GM12865 (cell line): ENCODE measurements around the gene SNX32.

Experiments
- DNase-seq: peaks from one replicate; pipeline ENCODE4 v3.0.0; 2010; ENCODE audit warnings: low read depth
- H3K4me3 ChIP-seq: 2 replicates; pipeline ENCODE4 v1.5.1; 2011; ENCODE audit warnings: mild to moderate bottlenecking, low read depth, low read length, control low read depth
- TF ChIP-seq, protein P1 (sequence below): IDR thresholded peaks from 2 replicates; pipeline ENCODE4 v1.5.1; 2011; ENCODE audit warnings: low read length, control low read depth, low read depth, inconsistent platforms; ENCODE audit not compliant: insufficient read depth; ENCODE audit errors: missing control alignments

The SNX32 gene

DNA sequence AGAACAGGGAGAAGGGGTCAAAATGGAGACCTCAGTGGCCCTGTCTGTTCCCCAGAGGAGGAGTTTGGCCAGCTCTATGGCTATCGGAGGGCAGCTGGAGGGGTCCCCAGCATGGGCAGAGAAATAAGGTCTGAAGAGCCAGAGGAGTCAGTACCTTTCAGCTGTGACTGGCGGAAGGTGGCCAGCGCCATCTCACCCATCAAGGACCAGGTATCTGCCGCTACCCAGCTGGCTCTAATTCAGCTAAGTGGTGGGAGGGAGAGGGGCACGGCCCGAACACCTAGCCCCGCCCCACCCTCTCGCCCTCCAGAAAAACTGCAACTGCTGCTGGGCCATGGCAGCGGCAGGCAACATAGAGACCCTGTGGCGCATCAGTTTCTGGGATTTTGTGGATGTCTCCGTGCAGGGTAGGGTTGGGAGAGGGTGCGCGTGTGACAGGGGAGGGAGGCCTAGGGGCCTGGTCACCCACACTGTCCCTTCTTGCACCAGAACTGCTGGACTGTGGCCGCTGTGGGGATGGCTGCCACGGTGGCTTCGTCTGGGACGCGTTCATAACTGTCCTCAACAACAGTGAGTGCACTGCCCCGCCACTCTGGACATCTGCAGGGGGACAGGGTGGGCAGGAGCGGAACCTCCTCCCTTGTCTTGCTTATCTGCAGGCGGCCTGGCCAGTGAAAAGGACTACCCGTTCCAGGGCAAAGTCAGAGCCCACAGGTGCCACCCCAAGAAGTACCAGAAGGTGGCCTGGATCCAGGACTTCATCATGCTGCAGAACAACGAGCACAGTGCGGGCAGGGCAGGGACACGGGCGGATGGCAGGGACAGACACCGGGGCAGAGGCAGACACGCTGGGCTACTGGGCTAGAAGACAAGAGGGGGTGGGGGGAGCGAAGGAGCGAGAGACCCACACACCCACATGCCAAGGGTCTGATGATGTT is 48.6 kb downstream of the SNX32 start:
- DNase-seq: no peak
- TF ChIP-seq, protein P1, sequence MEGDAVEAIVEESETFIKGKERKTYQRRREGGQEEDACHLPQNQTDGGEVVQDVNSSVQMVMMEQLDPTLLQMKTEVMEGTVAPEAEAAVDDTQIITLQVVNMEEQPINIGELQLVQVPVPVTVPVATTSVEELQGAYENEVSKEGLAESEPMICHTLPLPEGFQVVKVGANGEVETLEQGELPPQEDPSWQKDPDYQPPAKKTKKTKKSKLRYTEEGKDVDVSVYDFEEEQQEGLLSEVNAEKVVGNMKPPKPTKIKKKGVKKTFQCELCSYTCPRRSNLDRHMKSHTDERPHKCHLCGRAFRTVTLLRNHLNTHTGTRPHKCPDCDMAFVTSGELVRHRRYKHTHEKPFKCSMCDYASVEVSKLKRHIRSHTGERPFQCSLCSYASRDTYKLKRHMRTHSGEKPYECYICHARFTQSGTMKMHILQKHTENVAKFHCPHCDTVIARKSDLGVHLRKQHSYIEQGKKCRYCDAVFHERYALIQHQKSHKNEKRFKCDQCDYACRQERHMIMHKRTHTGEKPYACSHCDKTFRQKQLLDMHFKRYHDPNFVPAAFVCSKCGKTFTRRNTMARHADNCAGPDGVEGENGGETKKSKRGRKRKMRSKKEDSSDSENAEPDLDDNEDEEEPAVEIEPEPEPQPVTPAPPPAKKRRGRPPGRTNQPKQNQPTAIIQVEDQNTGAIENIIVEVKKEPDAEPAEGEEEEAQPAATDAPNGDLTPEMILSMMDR: no peak
- H3K4me3 ChIP-seq: no peak overlapping the region

DNA sequence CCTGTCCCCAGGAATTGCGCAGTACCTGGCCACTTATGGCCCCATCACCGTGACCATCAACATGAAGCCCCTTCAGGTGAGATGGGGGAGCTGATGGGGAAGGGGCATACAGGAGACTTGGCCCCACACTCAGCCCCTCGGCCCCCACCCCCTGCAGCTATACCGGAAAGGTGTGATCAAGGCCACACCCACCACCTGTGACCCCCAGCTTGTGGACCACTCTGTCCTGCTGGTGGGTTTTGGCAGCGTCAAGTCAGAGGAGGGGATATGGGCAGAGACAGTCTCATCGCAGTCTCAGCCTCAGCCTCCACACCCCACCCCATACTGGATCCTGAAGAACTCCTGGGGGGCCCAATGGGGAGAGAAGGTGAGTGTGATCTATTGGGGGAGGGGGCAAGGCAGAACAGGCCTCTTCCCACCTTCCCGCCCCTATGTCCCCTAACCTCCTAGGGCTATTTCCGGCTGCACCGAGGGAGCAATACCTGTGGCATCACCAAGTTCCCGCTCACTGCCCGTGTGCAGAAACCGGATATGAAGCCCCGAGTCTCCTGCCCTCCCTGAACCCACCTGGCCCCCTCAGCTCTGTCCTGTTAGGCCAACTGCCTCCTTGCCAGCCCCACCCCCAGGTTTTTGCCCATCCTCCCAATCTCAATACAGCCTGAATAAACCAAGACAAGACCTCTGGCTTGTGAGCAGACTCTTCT is 49.4 kb downstream of the SNX32 start:
- TF ChIP-seq, protein P1: no peak
- DNase-seq: no peak
- no peak overlapping the region for H3K4me3 ChIP-seq

DNA sequence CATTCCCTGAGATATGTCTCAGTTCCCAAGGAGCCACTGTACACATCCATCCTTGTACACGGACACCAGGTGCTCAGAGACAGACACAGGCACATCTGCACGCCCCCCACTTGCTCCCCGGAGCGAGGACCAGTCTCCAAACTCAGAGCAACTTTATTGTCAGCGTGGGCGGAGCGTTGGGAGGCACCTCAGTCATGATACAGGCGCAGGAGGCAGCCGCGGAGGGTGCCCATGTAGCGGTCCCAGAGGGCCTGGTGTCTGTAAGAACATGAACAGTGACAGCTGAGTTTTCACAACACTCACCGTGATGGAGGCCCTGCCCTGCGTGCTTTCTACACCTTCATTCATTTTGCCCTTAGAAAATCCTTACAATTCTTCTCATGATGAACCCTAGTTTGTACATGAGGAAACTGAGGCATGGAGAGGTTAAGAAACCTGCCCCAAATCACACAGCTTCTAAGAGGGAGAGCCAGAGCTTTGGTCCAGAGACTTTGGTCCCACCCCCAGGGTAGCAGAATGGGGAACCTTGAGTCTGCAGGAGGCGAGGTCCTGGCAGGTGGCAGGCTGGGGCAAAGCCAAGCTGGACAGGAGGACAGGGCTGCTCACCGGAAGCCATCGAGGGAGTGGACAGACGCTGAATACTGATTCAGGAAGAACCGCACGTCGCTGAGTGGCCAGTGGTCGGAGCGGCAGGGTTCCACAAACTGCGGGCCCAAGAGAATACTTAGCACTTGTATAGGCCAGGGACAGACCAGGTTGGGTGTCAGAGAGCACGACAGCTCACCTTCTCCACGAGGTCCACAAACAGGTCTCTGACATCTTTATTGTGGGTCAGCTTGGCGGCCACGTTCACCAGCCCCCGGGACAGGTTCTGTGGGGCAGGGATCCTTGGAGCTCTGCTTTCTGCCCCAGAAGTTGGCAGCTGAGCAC is 50.3 kb downstream of the SNX32 start:
- DNase-seq: no peak
- H3K4me3 ChIP-seq: no peak overlapping the region
- TF ChIP-seq, protein P1: no peak

DNA sequence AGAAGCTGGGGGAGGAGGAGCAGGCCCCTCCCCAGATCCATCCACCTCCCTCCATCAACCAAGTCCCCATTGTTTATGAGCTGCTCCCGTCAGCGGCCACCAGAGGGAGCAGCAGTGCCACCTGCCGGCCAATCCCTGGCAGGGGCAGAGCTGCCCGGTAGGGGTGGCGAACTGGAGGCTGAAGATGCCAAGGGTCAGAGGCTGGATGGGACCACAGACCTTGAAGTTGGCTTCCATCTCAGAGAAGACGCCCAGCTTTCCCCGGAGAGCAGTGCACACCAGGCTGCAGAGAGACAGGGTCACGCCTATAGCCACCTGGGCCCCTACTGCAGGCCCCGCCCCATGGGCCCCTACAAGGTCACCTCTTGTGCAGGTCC is 50.9 kb downstream of the SNX32 start:
- H3K4me3 ChIP-seq: no peak overlapping the region
- TF ChIP-seq, protein P1: peak; percentile 100
- peak; percentile 90 for DNase-seq

DNA sequence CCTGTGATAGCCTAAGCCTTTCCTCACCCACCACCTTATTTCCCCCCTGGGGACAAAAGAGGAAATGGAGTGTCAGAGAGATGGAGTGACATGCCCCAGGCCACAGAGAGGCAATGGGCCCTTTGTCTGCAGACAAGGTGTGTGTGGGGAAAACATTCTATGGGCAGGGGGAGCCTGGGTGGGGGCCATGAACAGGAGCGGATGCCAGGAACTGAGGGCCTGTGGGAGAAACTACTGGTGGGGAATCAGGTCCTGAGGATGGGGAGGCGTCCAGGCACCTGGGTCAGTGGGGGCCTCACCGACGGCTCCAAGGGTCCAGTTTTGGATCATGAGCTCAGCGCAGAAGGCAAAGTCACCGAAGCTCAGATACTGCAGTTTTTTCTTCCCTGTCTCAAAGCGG is 51.5 kb downstream of the SNX32 start:
- no peak for DNase-seq
- no peak overlapping the region for H3K4me3 ChIP-seq
- TF ChIP-seq, protein P1: no peak

DNA sequence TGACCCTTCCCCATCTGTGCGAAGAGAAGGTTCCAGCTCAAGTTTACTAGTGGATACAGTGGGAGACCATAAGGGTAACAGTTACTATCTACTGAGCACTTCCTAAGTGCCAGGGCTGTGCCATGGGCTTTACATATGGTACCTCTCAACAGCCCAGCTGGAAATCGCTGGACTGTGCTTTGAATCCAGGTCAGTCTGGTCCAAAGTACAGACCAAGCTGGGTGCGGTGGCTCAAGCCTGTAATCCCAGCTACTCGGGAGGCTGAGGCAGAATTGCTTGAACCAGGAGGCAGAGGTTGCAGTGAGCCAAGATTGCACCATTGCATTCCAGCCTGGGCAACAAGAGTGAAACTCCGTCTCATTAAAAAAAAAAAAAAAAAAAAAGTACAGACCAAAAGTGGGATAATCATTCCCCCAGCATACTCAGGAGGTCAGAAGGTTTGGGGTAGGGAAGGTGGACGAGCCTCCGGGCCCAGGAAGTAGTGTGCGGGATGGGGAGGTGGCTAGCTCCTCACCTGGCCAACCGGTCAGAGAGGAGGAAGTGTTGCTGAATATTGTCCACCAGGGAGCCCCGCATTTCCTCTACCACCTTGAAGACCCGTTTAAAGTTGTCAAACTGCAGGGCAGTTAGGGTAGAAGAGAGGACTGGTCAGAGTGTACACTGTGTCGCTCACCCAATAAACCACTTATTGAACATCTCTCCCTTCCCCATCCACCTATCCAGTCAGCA is 52.2 kb downstream of the SNX32 start:
- TF ChIP-seq, protein P1: no peak
- DNase-seq: no peak
- H3K4me3 ChIP-seq: no peak overlapping the region
